Measurements from ENCODE around the gene COMT. TPM values are rescaled to one million over a fixed set of nuclear protein-coding genes. Genes with fewer than 3 reads are reported as not detected.
A peak's percentile ranks its signal among the peaks of the same experiment; 100 is the strongest.

COMT gene
- total and polyA plus RNA-seq, 9 of the 15 experiments (the other 6 are each of a cell fraction or from before 2014, with no cell fraction given), result 12.5 to 351 (median 155) TPM

- TF ChIP-seq PHF8 (IDR thresholded peaks at IDR 0.05; ENCODE audit: borderline replicate concordance, low read length) (peak; percentile 95; the same call in 1 of the 2 replicates), HOMEZ (CRISPR knock-in tag; IDR thresholded peaks at IDR 0.05) (peak; percentile 73; the same call in 1 of the 2 replicates), SMAD1 (IDR thresholded peaks at IDR 0.05; ENCODE audit: low read depth, low read length, partially characterized antibody) (peak; percentile 59), REST (IDR thresholded peaks at IDR 0.05; ENCODE audit: borderline replicate concordance) (no peak), REST (CRISPR knock-in tag; IDR thresholded peaks at IDR 0.05; ENCODE audit: low read depth) (0 out of 2 replicates have a peak, but pooled peaks have one; percentile 43), SMARCB1 (IDR thresholded peaks at IDR 0.05; ENCODE audit: insufficient read length, low read depth) (peak; percentile 10), TCF7L2 (IDR thresholded peaks at IDR 0.05; ENCODE audit: low read depth, low read length) (no peak), ETS2 (tag; IDR thresholded peaks at IDR 0.05; ENCODE audit: borderline replicate concordance, poor library complexity, severe bottlenecking) (peak; percentile 77), UBTF (IDR thresholded peaks at IDR 0.05; ENCODE audit: borderline replicate concordance in 1 of 2, low read depth in 2 of 2, low read length in 2 of 2) (peak in 1 of 2 experiments; percentile 49; a peak in 1 of 4 replicates), ZNF76 (CRISPR knock-in tag; IDR thresholded peaks at IDR 0.05; ENCODE audit: borderline replicate concordance) (peak; percentile 14; the same call in 1 of the 2 replicates), FOXP1 (CRISPR knock-in tag; IDR thresholded peaks at IDR 0.05) (no peak), EP400 (IDR thresholded peaks at IDR 0.05) (no peak), EGR1 (conservative IDR thresholded peaks at IDR 0.05) (no peak), DMBX1 (CRISPR knock-in tag; IDR thresholded peaks at IDR 0.05; ENCODE audit: borderline replicate concordance) (no peak)
Observed at GRCh38 chr22:20015971-20016733, 74.6 kb downstream of the COMT start (continued).
